DLD1 (cell line): Measurements from ENCODE around the gene SCGB1D1.

Experiments
- in situ Hi-C: cut with HindIII; loops from 2 replicates; pipeline ENCODE4 v1.10.0; 2017; ENCODE audit warnings: low sequenced_read_pairs

SCGB1D1 gene, protein sequence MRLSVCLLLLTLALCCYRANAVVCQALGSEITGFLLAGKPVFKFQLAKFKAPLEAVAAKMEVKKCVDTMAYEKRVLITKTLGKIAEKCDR

DNA sequence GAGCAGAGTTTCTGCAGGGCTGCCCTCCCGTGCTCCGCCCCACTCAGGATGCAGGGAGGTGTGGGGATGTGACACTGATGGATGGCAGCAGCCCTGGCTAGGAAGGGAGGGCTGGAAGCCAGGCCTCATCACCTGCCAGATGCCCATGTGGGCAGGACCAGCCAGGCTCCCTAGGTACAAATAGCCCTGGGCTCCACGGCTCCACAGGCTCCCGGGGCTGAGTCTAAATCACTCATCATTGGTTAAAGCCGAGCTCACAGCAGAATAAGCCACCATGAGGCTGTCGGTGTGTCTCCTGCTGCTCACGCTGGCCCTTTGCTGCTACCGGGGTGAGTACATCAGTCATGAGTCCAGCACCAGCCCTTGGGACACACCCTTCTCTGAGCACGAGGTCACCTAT, at the start of gene SCGB1D1:
TSS of gene SCGB1D1 (plus strand) at position 206 of the 400 bp plus-strand sequence. CDS start at position 275, 69 bp downstream.
- in situ Hi-C loops, result no loop called here

DNA sequence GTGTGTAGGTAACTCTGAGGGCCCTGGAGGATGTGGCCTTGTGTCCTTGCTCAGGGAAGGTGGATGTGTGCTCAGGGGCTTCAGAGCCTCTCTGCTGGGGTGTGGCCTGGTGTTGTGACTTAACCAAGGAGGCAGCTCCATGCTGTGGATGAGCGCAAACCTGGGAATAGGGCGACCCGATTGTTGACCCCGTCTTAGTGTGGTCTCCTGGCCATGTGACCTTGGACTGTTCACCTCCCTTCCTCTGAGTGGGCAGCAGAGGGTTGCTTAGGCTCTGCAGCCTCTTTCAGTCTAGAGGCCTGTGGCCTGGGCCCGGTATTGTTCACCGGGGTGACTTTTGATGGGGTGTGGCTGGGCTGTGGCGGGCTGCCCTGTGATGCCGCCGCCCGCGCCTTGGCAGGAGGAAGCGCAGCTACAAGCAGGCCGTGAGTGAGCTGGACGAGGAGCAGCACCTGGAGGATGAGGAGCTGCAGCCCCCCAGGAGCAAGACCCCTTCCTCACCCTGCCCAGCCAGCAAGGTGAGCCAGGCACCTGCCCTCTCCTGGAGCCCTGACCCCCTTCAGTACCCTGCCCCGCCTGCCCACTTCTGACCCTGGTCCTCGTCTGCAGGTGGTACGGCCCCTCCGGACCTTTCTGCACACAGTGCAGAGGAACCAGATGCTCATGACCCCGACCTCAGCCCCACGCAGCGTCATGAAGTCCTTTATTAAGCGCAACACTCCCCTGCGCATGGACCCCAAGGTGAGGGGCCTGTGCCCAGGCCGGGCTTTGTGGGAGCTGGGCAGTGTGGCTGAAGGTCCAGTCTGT, 49.5 kb upstream of the SCGB1D1 start:
- in situ Hi-C loops, result no loop called here

DNA sequence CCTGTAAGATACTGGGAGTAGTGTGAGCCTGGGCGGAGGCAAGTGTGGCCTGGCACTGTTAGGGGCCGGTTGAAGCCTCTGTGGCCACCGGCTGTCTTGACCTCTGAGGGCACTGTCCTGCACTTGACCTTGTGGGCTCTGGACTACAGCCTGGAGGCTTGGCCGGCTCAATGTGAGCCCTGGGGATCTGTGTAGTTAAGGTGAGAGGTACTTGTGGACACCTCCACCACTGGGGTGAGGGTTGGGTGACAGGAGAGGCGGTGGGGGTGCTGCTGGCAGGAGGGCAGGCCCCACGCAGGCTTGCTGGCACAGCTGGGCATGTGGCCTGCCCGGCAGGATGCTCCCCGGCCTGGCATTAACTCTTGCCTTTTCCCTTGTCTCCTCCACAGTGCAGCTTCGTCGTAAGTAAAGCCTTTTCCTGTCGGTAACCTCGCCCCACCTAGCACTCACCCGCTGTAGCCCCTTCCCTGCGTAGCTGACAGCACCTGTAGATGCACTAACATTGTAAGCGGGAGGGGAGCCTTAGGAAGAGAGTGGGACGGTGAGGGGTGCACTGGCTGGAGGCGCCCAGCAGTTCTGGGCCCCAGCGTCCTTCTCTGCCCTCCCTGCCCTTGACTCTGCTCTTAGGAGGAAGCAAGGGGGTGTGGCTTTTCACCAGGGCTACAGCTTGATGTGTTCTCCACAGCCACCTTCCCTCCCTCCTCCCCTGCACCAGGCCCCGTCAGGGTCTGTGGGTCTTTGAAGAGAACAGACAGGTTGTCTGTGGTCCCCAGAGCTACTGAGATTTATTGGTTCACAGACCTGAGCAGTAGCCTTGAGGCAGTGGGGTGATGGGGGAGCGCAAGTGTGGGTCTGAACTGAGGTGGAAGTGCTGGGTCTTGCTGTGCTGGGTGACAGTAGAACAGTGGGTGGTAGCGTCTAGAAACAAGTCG, 48.6 kb upstream of the SCGB1D1 start:
- in situ Hi-C loops, result no loop called here

DNA sequence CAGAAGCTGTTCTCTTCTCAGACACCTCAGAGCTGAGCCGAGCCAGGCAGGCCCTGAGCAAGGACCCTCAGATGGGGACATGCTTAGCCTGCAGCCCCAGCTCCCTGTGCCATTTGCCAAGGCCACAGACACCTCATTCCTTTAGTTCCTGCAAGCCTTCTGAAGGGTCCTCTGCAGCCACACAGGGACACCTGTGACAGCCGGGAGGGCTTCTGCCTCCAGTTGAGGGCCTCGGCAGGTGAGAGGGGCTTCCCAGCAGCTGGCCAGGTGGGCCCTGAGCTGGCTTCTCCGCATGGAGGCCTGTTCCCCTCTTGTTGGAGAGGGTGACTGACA, 48.0 kb upstream of the SCGB1D1 start:
- in situ Hi-C loops, result no loop called here

DNA sequence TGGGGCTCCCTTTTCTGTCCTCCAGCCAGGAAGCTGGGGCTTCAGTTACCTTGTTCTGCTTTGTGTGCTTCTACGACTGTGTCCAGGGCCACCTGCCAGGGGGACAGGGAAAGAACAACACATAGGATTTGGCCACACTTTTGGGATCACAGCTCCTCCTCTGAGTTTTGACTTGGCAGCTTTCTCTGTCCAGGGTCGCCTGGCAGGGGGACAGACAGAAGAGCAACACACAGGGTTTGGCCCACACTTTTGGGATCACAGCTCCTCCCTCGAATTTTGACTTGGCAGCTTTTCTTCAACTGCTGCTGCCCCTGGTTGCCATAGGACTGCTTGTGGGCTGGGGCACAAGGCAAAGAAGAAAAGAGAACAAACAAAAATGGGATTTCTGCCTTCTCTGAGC, 47.1 kb upstream of the SCGB1D1 start:
- in situ Hi-C loops, result no loop called here

DNA sequence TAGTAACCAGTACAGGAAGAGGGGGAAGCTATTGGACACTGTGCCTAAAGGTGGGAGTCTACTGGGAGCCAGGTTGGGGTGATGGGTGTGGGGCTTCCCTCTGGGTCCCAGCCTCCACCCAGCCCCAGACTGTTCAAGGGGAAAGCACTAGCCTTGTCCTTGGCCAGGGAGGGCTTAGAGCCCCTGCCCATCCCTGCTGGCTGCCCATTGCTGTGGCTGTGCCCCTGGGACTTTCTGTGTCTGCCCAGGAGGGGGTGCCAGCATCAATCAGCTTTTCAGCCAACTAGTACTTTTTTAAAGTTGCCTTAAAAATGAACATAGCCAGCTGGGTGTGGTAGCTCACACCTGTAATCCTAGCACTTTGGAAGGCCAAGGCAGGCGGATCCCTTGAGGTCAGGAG, 46.3 kb upstream of the SCGB1D1 start:
- in situ Hi-C loops, result no loop called here

DNA sequence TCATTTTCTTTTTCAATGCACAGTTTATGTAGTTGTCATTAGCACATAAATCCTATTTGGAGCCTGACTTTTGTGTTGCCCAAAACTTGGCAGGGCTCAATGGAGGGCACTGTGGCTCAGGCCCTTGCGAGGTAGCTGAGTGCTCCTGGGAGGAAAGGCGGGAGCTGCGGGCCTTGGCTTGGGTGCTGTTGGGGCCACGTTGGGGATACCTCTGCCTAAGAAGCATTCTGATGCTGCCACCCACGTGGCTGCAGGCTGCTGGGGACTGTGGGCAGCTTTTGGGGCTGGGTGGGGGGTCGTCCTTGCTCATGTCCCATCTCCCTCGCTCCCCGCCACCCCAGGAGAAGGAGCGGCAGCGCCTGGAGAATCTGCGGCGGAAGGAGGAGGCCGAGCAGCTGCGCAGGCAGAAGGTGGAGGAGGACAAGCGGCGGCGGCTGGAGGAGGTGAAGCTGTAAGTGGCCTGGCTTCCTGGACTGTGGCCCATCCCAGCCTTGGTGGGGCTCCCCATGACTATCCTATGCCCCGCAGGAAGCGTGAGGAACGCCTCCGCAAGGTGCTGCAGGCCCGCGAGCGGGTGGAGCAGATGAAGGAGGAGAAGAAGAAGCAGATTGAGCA, 45.3 kb upstream of the SCGB1D1 start:
- in situ Hi-C loops, result no loop called here

DNA sequence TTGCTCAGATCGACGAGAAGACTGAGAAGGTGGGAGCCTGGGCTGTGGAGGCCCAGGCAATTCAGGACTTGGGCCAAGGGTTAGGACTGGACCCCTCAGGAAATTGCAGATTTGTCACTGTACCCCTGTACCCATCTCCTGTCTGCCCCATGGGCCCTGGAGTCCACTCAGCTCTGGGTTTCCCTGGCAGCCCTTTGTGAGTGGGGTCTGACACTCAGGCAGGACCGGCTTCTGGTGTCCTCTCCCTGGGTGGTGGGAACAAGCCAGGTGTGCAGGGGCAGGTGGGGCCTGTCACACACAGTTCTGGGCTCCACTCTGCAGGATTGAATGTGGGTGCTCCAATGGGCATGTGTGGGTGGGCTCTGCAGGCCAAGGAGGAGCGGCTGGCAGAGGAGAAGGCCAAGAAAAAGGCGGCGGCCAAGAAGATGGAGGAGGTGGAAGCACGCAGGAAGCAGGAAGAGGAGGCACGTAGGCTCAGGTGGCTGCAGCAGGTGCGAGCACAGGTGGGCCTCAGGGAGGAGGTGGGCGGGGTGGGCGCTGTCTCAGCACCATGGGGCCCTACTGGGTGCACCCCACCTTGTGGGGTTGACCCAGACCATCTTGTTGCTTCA, 44.6 kb upstream of the SCGB1D1 start:
- in situ Hi-C loops, result no loop called here

DNA sequence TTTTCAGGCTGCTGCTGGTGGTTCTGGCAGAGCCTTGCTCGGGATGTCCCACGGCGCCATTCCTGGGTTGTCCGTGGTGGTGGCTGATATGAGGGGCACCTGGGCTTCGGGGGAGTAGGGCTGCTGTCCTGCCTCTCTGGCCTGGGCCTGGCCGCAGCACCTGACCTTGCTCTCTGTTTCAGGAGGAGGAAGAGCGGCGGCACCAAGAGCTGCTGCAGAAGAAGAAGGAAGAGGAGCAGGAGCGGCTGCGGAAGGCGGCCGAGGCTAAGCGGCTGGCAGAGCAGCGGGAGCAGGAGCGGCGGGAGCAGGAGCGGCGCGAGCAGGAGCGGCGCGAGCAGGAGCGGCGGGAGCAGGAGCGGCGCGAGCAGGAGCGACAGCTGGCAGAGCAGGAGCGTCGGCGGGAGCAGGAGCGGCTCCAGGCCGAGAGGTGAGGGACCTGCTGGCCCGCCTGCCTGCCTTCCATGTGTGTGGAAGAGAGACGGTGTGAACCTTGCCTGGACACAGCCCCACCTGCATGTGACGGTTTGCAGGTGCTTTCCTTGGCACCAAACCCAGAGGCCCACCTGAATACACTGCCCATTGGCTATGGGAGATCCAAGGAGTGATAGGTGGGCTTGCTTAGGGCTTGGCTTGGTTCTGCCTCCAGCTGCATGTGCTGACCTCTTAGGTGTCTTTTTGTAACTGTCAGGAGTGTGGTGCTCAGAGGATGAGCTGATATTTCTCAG, 43.4 kb upstream of the SCGB1D1 start:
- in situ Hi-C loops, result no loop called here

DNA sequence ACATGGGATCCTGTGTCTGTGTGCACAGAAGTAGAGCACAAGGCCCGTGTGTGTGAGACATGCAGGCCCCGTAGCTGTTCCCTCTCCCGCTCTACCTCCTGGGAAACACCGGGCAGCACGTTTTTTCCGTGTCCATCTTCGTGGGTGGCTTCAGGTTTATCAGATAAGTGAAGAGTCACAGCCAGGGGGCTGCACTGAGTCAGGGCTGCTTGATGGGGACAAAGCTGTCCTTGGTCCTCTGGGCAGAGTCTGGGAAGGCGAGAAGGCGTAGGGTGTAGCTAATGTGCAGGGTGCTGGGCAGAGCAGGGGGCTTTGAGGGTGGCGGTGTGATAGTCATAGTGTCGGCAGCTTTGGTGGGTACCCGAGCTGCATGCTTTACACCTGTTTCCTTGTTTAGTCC, 42.5 kb upstream of the SCGB1D1 start:
- in situ Hi-C loops, result no loop called here

DNA sequence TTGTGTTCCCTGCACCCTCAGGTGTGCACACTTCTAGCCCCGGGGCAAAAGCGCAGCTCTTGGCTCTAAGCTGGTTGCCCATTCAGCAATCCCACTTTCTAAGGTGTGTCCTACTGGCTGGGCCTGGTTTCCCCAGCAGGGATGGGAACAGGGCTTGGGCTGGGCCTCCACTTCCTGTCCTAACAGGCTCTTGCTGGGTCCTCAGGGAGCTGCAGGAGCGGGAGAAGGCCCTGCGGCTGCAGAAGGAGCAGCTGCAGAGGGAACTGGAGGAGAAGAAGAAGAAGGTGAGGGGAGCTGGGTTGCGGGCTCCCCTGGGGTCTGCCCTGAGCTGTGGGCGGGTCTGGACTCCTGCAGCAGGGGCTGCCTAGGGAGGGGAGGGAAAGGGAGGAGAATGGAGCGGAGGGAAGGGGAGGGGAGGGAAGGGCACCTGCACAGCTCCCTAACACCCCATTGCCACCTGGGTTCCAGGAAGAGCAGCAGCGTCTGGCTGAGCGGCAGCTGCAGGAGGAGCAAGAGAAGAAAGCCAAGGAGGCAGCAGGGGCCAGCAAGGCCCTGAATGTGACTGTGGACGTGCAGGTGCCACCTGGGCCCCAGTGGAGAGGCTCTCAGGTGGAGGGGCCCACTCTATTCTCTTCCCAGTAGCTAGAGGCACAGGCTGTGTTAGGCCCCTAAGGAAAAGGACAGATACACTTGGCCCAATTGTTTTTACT, 41.6 kb upstream of the SCGB1D1 start:
- in situ Hi-C loops, result no loop called here

DNA sequence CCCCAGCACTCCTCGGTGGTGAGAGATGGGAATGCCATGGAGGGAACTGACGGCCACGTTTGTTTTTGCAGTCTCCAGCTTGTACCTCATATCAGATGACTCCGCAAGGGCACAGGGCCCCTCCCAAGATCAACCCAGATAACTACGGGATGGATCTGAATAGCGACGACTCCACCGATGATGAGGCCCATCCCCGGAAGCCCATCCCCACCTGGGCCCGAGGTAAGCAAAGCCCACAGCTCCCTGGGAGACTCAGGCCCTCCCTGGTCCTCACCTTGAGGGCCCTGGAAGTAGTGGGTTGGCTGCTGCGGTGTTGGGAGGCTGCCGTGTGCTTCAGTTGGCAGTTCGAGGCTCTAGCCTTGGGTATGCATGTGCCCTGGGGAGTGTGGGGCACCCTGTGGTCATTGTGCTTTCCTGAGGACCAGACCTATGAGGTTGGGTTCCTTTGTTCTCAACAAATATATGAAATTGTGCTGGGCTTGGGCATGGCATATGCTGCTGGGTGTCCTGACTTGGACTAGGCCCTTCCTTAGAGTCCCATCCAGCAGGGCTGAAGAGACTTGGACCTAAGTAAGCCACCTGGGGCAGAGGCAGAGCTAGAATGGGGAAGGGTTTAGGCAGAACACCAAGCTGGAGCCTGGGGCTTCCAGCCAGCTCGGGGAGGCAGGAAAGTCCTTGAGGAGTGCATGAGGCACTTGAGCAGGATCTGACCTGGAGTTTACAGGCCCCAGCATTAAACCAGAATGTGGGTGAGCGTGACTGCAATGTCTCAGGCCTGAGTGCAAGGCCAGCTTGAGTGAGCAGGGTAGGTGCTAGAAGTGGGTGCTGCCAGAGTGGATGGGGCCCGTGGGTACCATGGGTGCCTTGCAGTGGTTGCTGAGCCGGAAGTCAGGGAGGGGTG, 39.8 kb upstream of the SCGB1D1 start:
- in situ Hi-C loops, result no loop called here

DNA sequence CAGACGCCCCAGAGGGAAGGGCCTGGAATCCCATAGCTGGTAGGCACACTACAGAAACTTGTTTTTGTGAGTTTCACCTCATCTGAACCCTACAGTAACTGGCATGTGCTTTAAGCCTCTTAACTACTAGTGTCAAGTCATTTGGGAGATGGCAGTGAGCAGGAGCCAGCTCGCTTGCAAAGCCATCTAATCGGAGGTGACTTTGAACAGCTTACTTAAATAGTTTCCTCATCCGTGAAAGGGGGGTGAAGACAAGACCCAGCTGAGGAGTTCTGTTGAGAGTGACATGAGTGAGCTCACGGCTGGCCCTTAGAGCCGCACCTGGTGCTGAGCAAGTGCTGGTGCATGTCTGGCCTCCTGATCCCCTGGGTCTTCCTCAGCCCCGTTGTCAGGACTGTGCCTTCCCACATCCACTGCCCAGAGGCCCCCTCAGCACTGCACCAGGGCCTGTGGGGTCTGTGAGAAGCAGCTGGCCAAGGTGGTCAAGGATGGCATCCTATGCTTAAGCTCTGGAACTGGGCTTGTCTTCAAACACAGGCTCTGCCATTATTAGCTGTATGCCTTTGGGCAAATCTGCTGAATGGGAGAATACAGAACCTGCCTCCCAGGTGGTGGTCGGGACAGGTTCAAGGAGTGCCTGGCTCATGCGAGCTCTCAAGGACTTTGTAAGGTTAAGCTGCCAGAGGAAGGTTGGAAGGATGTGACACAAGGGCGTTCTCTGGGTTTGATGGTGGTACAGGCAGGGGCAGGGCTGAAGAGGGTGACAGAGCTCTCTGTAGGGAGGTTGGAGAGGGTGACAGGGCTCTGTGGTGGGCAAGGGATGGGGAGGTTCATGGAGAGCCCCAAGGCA, 38.9 kb upstream of the SCGB1D1 start:
- in situ Hi-C loops, result no loop called here

DNA sequence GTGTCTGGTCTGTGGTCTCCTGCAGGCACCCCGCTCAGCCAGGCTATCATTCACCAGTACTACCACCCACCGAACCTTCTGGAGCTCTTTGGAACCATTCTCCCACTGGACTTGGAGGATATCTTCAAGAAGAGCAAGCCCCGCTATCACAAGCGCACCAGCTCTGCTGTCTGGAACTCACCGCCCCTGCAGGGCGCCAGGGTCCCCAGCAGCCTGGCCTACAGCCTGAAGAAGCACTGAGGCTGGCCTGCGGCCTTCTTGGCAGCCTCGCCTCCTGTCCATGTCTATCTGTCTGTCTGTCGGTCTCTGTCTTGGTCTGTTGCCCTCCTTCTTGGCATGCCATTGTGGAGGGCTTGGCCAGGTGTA, 38.3 kb upstream of the SCGB1D1 start:
- in situ Hi-C loops, result no loop called here

DNA sequence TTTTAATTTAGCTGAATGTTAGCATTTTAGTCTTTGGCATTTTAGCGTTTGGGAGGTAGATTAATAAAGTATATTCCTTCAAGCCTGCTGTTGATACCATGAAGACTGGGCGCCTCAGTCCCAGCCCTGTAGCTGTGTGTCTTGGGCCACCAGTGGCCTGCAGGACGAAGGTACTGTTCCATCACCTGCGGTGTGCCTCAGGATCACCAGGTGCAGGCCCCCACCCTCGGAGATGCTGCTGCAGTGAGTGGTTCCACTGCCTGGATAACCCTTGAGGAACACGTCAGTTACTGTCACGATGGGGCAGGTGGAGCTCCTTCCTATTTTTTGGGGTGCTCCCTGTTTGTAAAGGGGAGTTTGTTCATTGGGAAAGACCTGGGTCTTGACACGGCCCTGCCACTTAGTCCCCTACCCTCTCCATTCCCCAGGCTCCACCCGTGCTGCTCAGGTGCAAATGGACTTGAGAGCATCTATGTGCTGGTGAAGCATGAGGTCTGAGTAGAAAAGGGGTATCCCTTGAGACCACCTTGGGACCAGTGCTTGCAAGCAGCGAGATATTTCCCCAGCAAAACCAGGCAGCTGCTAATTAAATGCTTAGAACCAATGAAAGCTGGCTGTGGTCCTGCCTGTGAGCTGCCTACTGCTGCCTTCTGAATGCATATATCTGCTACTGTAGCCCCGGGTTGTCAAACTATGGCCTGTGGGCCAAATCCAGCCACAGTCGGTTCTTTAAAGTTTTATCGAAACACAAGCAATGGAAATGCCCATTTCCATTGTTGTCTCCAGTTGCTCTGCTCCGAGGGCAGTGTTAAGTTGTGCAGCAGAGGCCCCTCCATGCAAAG, 37.5 kb upstream of the SCGB1D1 start:
- in situ Hi-C loops, result no loop called here

DNA sequence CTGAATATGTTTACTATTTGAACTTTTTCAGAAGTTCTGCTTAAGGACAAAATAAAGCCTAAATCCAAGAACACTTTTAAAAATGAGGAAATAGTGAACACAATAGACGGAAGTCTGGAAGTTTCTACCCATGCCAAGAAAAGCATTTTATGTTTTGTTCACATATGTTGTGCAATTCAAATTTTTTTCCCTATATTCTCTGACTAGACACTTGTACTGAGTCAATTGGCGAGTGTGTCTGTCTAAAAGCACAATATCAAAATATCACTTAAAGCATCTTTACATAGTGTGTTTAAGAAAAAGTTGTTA, 37.0 kb upstream of the SCGB1D1 start:
- in situ Hi-C loops, result no loop called here

DNA sequence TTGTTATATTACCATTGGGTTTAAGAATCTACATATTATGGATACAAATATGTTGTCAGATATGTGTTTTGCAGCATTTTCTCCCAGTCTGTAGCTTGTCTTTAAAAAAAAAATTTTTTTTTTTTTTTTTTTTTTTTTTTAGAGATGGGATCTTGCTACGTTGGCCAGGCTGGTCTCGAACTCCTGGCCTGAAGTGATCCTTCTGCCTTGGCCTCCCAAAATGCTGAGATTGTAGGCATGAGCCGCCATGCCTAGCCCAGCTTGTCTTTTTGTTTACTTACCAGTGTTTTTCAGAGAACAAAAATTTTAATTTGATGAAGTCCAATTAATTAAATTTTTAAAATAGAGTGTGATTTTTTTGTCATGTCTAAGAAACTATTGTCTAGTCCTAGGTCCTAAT, 36.4 kb upstream of the SCGB1D1 start:
- in situ Hi-C loops, result no loop called here
